CD4-positive, alpha-beta memory T cell (primary cell): ENCODE data around the gene DRC1. TPM values are rescaled to one million over a fixed set of nuclear protein-coding genes. Genes with fewer than 3 reads are reported as not detected.

ENCODE experiments used
- CTCF ChIA-PET: fragments of 350-600 bp; sonication (Branson Sonifier 250); formaldehyde crosslinking; loops from one replicate; lab custom pipeline; 2021; ENCODE audit warnings: inconsistent platforms; ENCODE audit not compliant: partially characterized antibody; lab: Charles Lee
- POLR2A ChIA-PET: fragments of 350-600 bp; sonication (Branson Sonifier 250); formaldehyde crosslinking; loops from one replicate; lab custom pipeline; 2021; ENCODE audit not compliant: partially characterized antibody; lab: Charles Lee
- DNase-seq, 5 donors: peaks; one replicate each; pipeline versions ENCODE4 v3.0.0 to v3.0.0-alpha.2; 2020 to 2022; ENCODE audit warnings: mixed read lengths in 1 of 5
- H3K27ac ChIP-seq: one replicate; pipeline ENCODE4 v1.7.0; 2013; ENCODE audit warnings: low read depth, low read length
- H3K27me3 ChIP-seq: 2 replicates; pipeline ENCODE4 v1.7.0; 2013; ENCODE audit warnings: mild to moderate bottlenecking, low read length, moderate library complexity; ENCODE audit not compliant: insufficient read depth
- H3K36me3 ChIP-seq: 2 replicates; pipeline ENCODE4 v1.7.0; 2013; ENCODE audit warnings: mild to moderate bottlenecking, low read length, moderate library complexity; ENCODE audit not compliant: insufficient read depth
- H3K4me1 ChIP-seq: 2 replicates; pipeline ENCODE4 v1.7.0; 2013; ENCODE audit warnings: mild to moderate bottlenecking, low read length, moderate library complexity; ENCODE audit not compliant: insufficient read depth
- H3K4me3 ChIP-seq, 2 donors: one replicate each; pipeline ENCODE4 v1.7.0; 2013; ENCODE audit warnings: low read length in 2 of 2, mild to moderate bottlenecking in 1 of 2
- H3K9me3 ChIP-seq, 2 donors: one replicate each; pipeline ENCODE4 v1.7.0; 2013; ENCODE audit warnings: low read length in 2 of 2, control low read depth in 1 of 2; ENCODE audit not compliant: control insufficient read depth in 1 of 2
- H3K27ac Mint-ChIP-seq, 7 donors: one replicate each; pipeline ENCODE4 v1.8.0; 2020 to 2021; ENCODE audit warnings: mixed read lengths in 7 of 7, mild to moderate bottlenecking in 6 of 7, inconsistent platforms in 3 of 7, moderate library complexity in 3 of 7
- H3K27me3 Mint-ChIP-seq, 2 donors: one replicate each; pipeline ENCODE4 v1.8.0; 2020 to 2021; ENCODE audit warnings: mixed read lengths in 2 of 2
- H3K36me3 Mint-ChIP-seq, 2 donors: one replicate each; pipeline ENCODE4 v1.8.0; 2020 to 2021; ENCODE audit warnings: mixed read lengths in 2 of 2, inconsistent platforms in 1 of 2, mild to moderate bottlenecking in 1 of 2
- H3K4me1 Mint-ChIP-seq, 4 donors: one replicate each; pipeline ENCODE4 v1.8.0; 2020 to 2021; ENCODE audit warnings: mixed read lengths in 4 of 4, mild to moderate bottlenecking in 1 of 4
- H3K4me3 Mint-ChIP-seq, 8 donors: one replicate each; pipeline ENCODE4 v1.8.0; 2020 to 2021; ENCODE audit warnings: mixed read lengths in 8 of 8, mild to moderate bottlenecking in 7 of 8, moderate library complexity in 6 of 8, inconsistent platforms in 3 of 8
- H3K9me3 Mint-ChIP-seq, 8 donors: one replicate each; pipeline ENCODE4 v1.8.0; 2020 to 2021; ENCODE audit warnings: mixed read lengths in 8 of 8, mild to moderate bottlenecking in 5 of 8, inconsistent platforms in 3 of 8, moderate library complexity in 1 of 8
- intact Hi-C: fragments of 100-400 bp; cut with micrococcal nuclease; formaldehyde crosslinking; loops from one replicate; pipeline ENCODE4 v1.15.1; 2023
- polyA plus RNA-seq, 2 donors: library from polyadenylated mRNA; unstranded; fragments of 300-500 nt; fragmentation: Illumina TruSeq; gene quantifications; one replicate each; pipeline ENCODE4 v1.2.3, GENCODE V29; 2021
- total RNA-seq, 2 experiments: library from RNA; stranded (reverse); gene quantifications; one replicate each; pipeline ENCODE4 v1.2.3, GENCODE V29; 2021

Gene DRC1
- total and polyA plus RNA-seq, 4 experiments from 2014 or later: not detected

GRCh38 chr2:26472821-26473655, 71.3 kb downstream of the DRC1 start:
- Mint-ChIP-seq H3K4me3 (no peak overlapping the region), H3K27ac (no peak overlapping the region), H3K9me3 (peaks cover 4 to 17% (median 14%) of the 10 kb centered on the region in 8 donors), H3K27me3 (peaks cover 1% of the 10 kb centered on the region in 2 donors), H3K36me3 (no peaks in the 10 kb centered on the region), H3K4me1 (peaks cover 4 to 5% (median 5%) of the 10 kb centered on the region in 4 donors)
- intact Hi-C loops: no loop called here
- Histone ChIP-seq H3K4me1 (no peaks in the 10 kb centered on the region), H3K36me3 (no peaks in the 10 kb centered on the region), H3K27ac (no peak overlapping the region), H3K27me3 (no peaks in the 10 kb centered on the region), H3K4me3 (no peak overlapping the region), H3K9me3 (peaks cover 0 to 6% of the 10 kb centered on the region in 2 donors)
- DNase-seq: no peak
- CTCF ChIA-PET: no interaction called here
- POLR2A ChIA-PET: no interaction called here

- CTCF ChIA-PET: no interaction called here
- H3K27me3 Mint-ChIP-seq: peaks cover 1% of the 10 kb centered on the region in 2 donors
- no peaks in the 10 kb centered on the region for H3K36me3 ChIP-seq
Observed at GRCh38 chr2:26473796-26474195, 72.1 kb downstream of the DRC1 start.

GRCh38 chr2:26474261-26474785, 72.6 kb downstream of the DRC1 start:
- Mint-ChIP-seq H3K4me1 (peaks cover 4 to 5% (median 5%) of the 10 kb centered on the region in 4 donors), H3K27me3 (peaks cover 1% of the 10 kb centered on the region in 2 donors), H3K36me3 (no peaks in the 10 kb centered on the region), H3K4me3 (no peak overlapping the region), H3K27ac (no peak overlapping the region), H3K9me3 (peaks cover 4 to 12% (median 9%) of the 10 kb centered on the region in 8 donors)
- DNase-seq: no peak
- no peak overlapping the region for H3K27ac ChIP-seq
- intact Hi-C loops: no loop called here
- no peaks in the 10 kb centered on the region for H3K27me3 ChIP-seq
- ChIA-PET POLR2A (no interaction called here), CTCF (no interaction called here)
- no peak overlapping the region for H3K4me3 ChIP-seq
- H3K9me3 ChIP-seq: peaks cover 0 to 6% of the 10 kb centered on the region in 2 donors
- H3K4me1 ChIP-seq: no peaks in the 10 kb centered on the region
- no peaks in the 10 kb centered on the region for H3K36me3 ChIP-seq

More at GRCh38 chr2:26473796-26474195, 72.1 kb downstream of the DRC1 start:
- H3K9me3 ChIP-seq: peaks cover 0 to 6% of the 10 kb centered on the region in 2 donors
- Mint-ChIP-seq H3K27ac (no peak overlapping the region), H3K4me3 (no peak overlapping the region), H3K4me1 (peaks cover 4 to 5% (median 5%) of the 10 kb centered on the region in 4 donors), H3K36me3 (no peaks in the 10 kb centered on the region), H3K9me3 (peaks cover 4 to 15% (median 12%) of the 10 kb centered on the region in 8 donors)
- no peaks in the 10 kb centered on the region for H3K27me3 ChIP-seq
- H3K4me3 ChIP-seq: no peak overlapping the region
- H3K4me1 ChIP-seq: no peaks in the 10 kb centered on the region
- POLR2A ChIA-PET: no interaction called here
- intact Hi-C loops: no loop called here
- H3K27ac ChIP-seq: no peak overlapping the region
- no peak for DNase-seq

- Mint-ChIP-seq H3K36me3 (no peaks in the 10 kb centered on the region), H3K27ac (no peak overlapping the region), H3K9me3 (peaks cover 0 to 7% (median 3%) of the 10 kb centered on the region in 8 donors), H3K4me3 (no peak overlapping the region), H3K27me3 (peaks cover 1% of the 10 kb centered on the region in 2 donors), H3K4me1 (peaks cover 4 to 5% (median 5%) of the 10 kb centered on the region in 4 donors)
- Histone ChIP-seq H3K4me1 (no peaks in the 10 kb centered on the region), H3K27ac (no peak overlapping the region), H3K4me3 (no peak overlapping the region), H3K9me3 (no peaks in the 10 kb centered on the region), H3K36me3 (no peaks in the 10 kb centered on the region), H3K27me3 (no peaks in the 10 kb centered on the region)
- ChIA-PET POLR2A (no interaction called here), CTCF (no interaction called here)
- intact Hi-C loops: no loop called here
- DNase-seq: no peak
Observed at GRCh38 chr2:26475037-26475436, 73.3 kb downstream of the DRC1 start.

GRCh38 chr2:26475832-26476501, 74.2 kb downstream of the DRC1 start:
- Mint-ChIP-seq H3K9me3 (peaks cover 0 to 4% (median 0%) of the 10 kb centered on the region in 8 donors), H3K27me3 (peaks cover 0 to 1% of the 10 kb centered on the region in 2 donors), H3K27ac (no peak overlapping the region), H3K36me3 (no peaks in the 10 kb centered on the region), H3K4me3 (no peak overlapping the region), H3K4me1 (peaks cover 4 to 5% (median 5%) of the 10 kb centered on the region in 4 donors)
- no peak for DNase-seq
- no peaks in the 10 kb centered on the region for H3K4me1 ChIP-seq
- no peak overlapping the region for H3K4me3 ChIP-seq
- POLR2A ChIA-PET: no interaction called here
- no peaks in the 10 kb centered on the region for H3K9me3 ChIP-seq
- H3K27me3 ChIP-seq: no peaks in the 10 kb centered on the region
- CTCF ChIA-PET: no interaction called here
- no peak overlapping the region for H3K27ac ChIP-seq
- intact Hi-C loops: no loop called here
- no peaks in the 10 kb centered on the region for H3K36me3 ChIP-seq

GRCh38 chr2:26477126-26477910, 75.6 kb downstream of the DRC1 start:
- peak overlapping the region; percentile 17 to 73 (median 54) for H3K4me3 Mint-ChIP-seq
- no peaks in the 10 kb centered on the region for H3K27me3 ChIP-seq

More at GRCh38 chr2:26477126-26477910, 75.6 kb downstream of the DRC1 start:
- H3K36me3 Mint-ChIP-seq: no peaks in the 10 kb centered on the region
- DNase-seq: peak in 1 of 5 donors; percentile 18
- ChIA-PET POLR2A (no interaction called here), CTCF (interaction anchor here (1.4 kb wide), 1 partner anchor 25 kb away, joined by 4 read pairs; no protein-coding TSS in a partner anchor)
- H3K27me3 Mint-ChIP-seq: peaks cover 0 to under 1% of the 10 kb centered on the region in 2 donors
- peaks cover 4 to 5% (median 5%) of the 10 kb centered on the region in 4 donors for H3K4me1 Mint-ChIP-seq
- Histone ChIP-seq H3K27ac (no peak overlapping the region), H3K4me3 (no peak overlapping the region), H3K36me3 (no peaks in the 10 kb centered on the region), H3K4me1 (no peaks in the 10 kb centered on the region), H3K9me3 (no peaks in the 10 kb centered on the region)
- H3K27ac Mint-ChIP-seq: peak overlapping the region in 2 of 7 donors; percentile 42 to 52
- intact Hi-C loops: no loop called here
- H3K9me3 Mint-ChIP-seq: no peaks in the 10 kb centered on the region
